ENCODE results near the gene HS1BP3. TPM values are rescaled to one million over a fixed set of nuclear protein-coding genes. Genes with fewer than 3 reads are reported as not detected.

HS1BP3 gene
- total and polyA plus RNA-seq, 7 experiments from 2014 or later: 12.0 to 19.0 (median 17.3) TPM

- Mint-ChIP-seq H3K9me3 (no peaks in the 10 kb centered on the region), H3K27me3 (no peaks in the 10 kb centered on the region), H3K36me3 (peaks cover 0 to 38% (median 14%) of the 10 kb centered on the region in 5 donors), H3K4me1 (no peaks in the 10 kb centered on the region), H3K27ac (peak overlapping the region in 1 of 9 donors; percentile 32), H3K4me3 (no peak overlapping the region)
- ChIA-PET CTCF (interaction anchor here (1.2 kb wide), 1 partner anchor 21 kb away, joined by 3 read pairs; no protein-coding TSS in a partner anchor), POLR2A (no interaction called here)
- Histone ChIP-seq H3K36me3 (ENCODE audit: control insufficient read depth in 2 of 3, insufficient read depth in 3 of 3, low read length in 3 of 3) (peaks cover 0 to 58% (median 4%) of the 10 kb centered on the region in 3 experiments), H3K4me3 (ENCODE audit: low read length) (no peak overlapping the region), H3K27ac (ENCODE audit: low read depth, low read length) (no peak overlapping the region), H3K27me3 (ENCODE audit: control insufficient read depth in 2 of 2, insufficient read depth in 2 of 2, low read length in 2 of 2) (no peaks in the 10 kb centered on the region), H3K9me3 (ENCODE audit: control insufficient read depth in 2 of 3, low read length in 3 of 3) (no peaks in the 10 kb centered on the region), H3K4me1 (ENCODE audit: control insufficient read depth in 2 of 2, insufficient read depth in 2 of 2, low read length in 2 of 2) (no peaks in the 10 kb centered on the region)
- no peak for ATAC-seq
- no peak for DNase-seq
- intact Hi-C loops (cut with micrococcal nuclease): no loop called here
These were observed 30.1 kb downstream of the HS1BP3 start for GRCh38 chr2:20620696-20621365.

GRCh38 chr2:20620271-20620681 lies 30.6 kb downstream of the HS1BP3 start:
- Histone ChIP-seq H3K27ac (ENCODE audit: low read depth, low read length) (no peak overlapping the region), H3K27me3 (ENCODE audit: control insufficient read depth in 2 of 2, insufficient read depth in 2 of 2, low read length in 2 of 2) (no peaks in the 10 kb centered on the region), H3K36me3 (ENCODE audit: control insufficient read depth in 2 of 3, insufficient read depth in 3 of 3, low read length in 3 of 3) (peaks cover 0 to 58% (median 4%) of the 10 kb centered on the region in 3 experiments), H3K4me3 (ENCODE audit: low read length) (no peak overlapping the region), H3K9me3 (ENCODE audit: control insufficient read depth in 2 of 3, low read length in 3 of 3) (no peaks in the 10 kb centered on the region), H3K4me1 (ENCODE audit: control insufficient read depth in 2 of 2, insufficient read depth in 2 of 2, low read length in 2 of 2) (no peaks in the 10 kb centered on the region)
- DNase-seq (no peak), ATAC-seq (no peak)
- ChIA-PET POLR2A (no interaction called here), CTCF (no interaction called here)
- H3K27me3 Mint-ChIP-seq: no peaks in the 10 kb centered on the region
- no peak overlapping the region for H3K27ac Mint-ChIP-seq
- H3K4me1 Mint-ChIP-seq: no peaks in the 10 kb centered on the region
- intact Hi-C loops (cut with micrococcal nuclease): no loop called here
- peaks cover 0 to 37% (median 14%) of the 10 kb centered on the region in 5 donors for H3K36me3 Mint-ChIP-seq
- H3K4me3 Mint-ChIP-seq: no peak overlapping the region
- H3K9me3 Mint-ChIP-seq: no peaks in the 10 kb centered on the region

GRCh38 chr2:20619624-20620024 lies 31.3 kb downstream of the HS1BP3 start:
- Mint-ChIP-seq H3K27ac (no peak overlapping the region), H3K9me3 (no peaks in the 10 kb centered on the region), H3K36me3 (peaks cover 0 to 37% (median 14%) of the 10 kb centered on the region in 5 donors), H3K4me1 (no peaks in the 10 kb centered on the region), H3K27me3 (no peaks in the 10 kb centered on the region), H3K4me3 (no peak overlapping the region)
- Histone ChIP-seq H3K36me3 (ENCODE audit: control insufficient read depth in 2 of 3, insufficient read depth in 3 of 3, low read length in 3 of 3) (peaks cover 0 to 54% (median 4%) of the 10 kb centered on the region in 3 experiments), H3K4me1 (ENCODE audit: control insufficient read depth in 2 of 2, insufficient read depth in 2 of 2, low read length in 2 of 2) (no peaks in the 10 kb centered on the region), H3K9me3 (ENCODE audit: control insufficient read depth in 2 of 3, low read length in 3 of 3) (no peaks in the 10 kb centered on the region), H3K27me3 (ENCODE audit: control insufficient read depth in 2 of 2, insufficient read depth in 2 of 2, low read length in 2 of 2) (no peaks in the 10 kb centered on the region), H3K4me3 (ENCODE audit: low read length) (no peak overlapping the region), H3K27ac (ENCODE audit: low read depth, low read length) (no peak overlapping the region)
- ChIA-PET CTCF (no interaction called here), POLR2A (no interaction called here)
- ATAC-seq (no peak), DNase-seq (no peak)
- intact Hi-C loops (cut with micrococcal nuclease): no loop called here

- no peak for ATAC-seq
- no peaks in the 10 kb centered on the region for H3K4me1 ChIP-seq (ENCODE audit: control insufficient read depth in 2 of 2, insufficient read depth in 2 of 2, low read length in 2 of 2)
- ChIA-PET POLR2A (no interaction called here), CTCF (no interaction called here)
- Mint-ChIP-seq H3K9me3 (no peaks in the 10 kb centered on the region), H3K4me3 (no peak overlapping the region), H3K36me3 (peaks cover 0 to 32% (median 14%) of the 10 kb centered on the region in 5 donors), H3K4me1 (no peaks in the 10 kb centered on the region), H3K27me3 (no peaks in the 10 kb centered on the region), H3K27ac (no peak overlapping the region)
- DNase-seq: no peak
- intact Hi-C loops (cut with micrococcal nuclease): no loop called here
- no peaks in the 10 kb centered on the region for H3K9me3 ChIP-seq (ENCODE audit: control insufficient read depth in 2 of 3, low read length in 3 of 3)
- H3K4me3 ChIP-seq (ENCODE audit: low read length): no peak overlapping the region
- no peak overlapping the region for H3K27ac ChIP-seq (ENCODE audit: low read depth, low read length)
- H3K36me3 ChIP-seq (ENCODE audit: control insufficient read depth in 2 of 3, insufficient read depth in 3 of 3, low read length in 3 of 3): peaks cover 0 to 47% (median 4%) of the 10 kb centered on the region in 3 experiments
- H3K27me3 ChIP-seq (ENCODE audit: control insufficient read depth in 2 of 2, insufficient read depth in 2 of 2, low read length in 2 of 2): no peaks in the 10 kb centered on the region
These were observed 31.9 kb downstream of the HS1BP3 start for GRCh38 chr2:20618886-20619521.

GRCh38 chr2:20618468-20618885 lies 32.4 kb downstream of the HS1BP3 start:
- CTCF ChIA-PET: no interaction called here
- H3K36me3 ChIP-seq (ENCODE audit: control insufficient read depth in 2 of 3, insufficient read depth in 3 of 3, low read length in 3 of 3): peaks cover 0 to 42% (median 4%) of the 10 kb centered on the region in 3 experiments
- intact Hi-C loops (cut with micrococcal nuclease): no loop called here
- H3K36me3 Mint-ChIP-seq: peaks cover 0 to 32% (median 14%) of the 10 kb centered on the region in 5 donors
- H3K27me3 ChIP-seq (ENCODE audit: control insufficient read depth in 2 of 2, insufficient read depth in 2 of 2, low read length in 2 of 2): no peaks in the 10 kb centered on the region
- no peaks in the 10 kb centered on the region for H3K9me3 ChIP-seq (ENCODE audit: control insufficient read depth in 2 of 3, low read length in 3 of 3)
- H3K27ac Mint-ChIP-seq: no peak overlapping the region
- no peaks in the 10 kb centered on the region for H3K4me1 ChIP-seq (ENCODE audit: control insufficient read depth in 2 of 2, insufficient read depth in 2 of 2, low read length in 2 of 2)
- DNase-seq (no peak), ATAC-seq (peak; percentile 26)
- no peaks in the 10 kb centered on the region for H3K27me3 Mint-ChIP-seq
- no peak overlapping the region for H3K4me3 Mint-ChIP-seq
- no peak overlapping the region for H3K27ac ChIP-seq (ENCODE audit: low read depth, low read length)
- H3K9me3 Mint-ChIP-seq: no peaks in the 10 kb centered on the region
- no peak overlapping the region for H3K4me3 ChIP-seq (ENCODE audit: low read length)
- no peaks in the 10 kb centered on the region for H3K4me1 Mint-ChIP-seq
- POLR2A ChIA-PET: no interaction called here

GRCh38 chr2:20617892-20618467 lies 32.9 kb downstream of the HS1BP3 start:
- Histone ChIP-seq H3K36me3 (ENCODE audit: control insufficient read depth in 2 of 3, insufficient read depth in 3 of 3, low read length in 3 of 3) (peaks cover 0 to 37% (median 4%) of the 10 kb centered on the region in 3 experiments), H3K27ac (ENCODE audit: low read depth, low read length) (no peak overlapping the region), H3K4me3 (ENCODE audit: low read length) (no peak overlapping the region), H3K4me1 (ENCODE audit: control insufficient read depth in 2 of 2, insufficient read depth in 2 of 2, low read length in 2 of 2) (no peaks in the 10 kb centered on the region), H3K9me3 (ENCODE audit: control insufficient read depth in 2 of 3, low read length in 3 of 3) (no peaks in the 10 kb centered on the region), H3K27me3 (ENCODE audit: control insufficient read depth in 2 of 2, insufficient read depth in 2 of 2, low read length in 2 of 2) (no peaks in the 10 kb centered on the region)
- H3K9me3 Mint-ChIP-seq: no peaks in the 10 kb centered on the region
- CTCF ChIA-PET: no interaction called here
- H3K36me3 Mint-ChIP-seq: peaks cover 0 to 30% (median 14%) of the 10 kb centered on the region in 5 donors
- DNase-seq (no peak), ATAC-seq (peak; percentile 70)
- no peaks in the 10 kb centered on the region for H3K4me1 Mint-ChIP-seq
- POLR2A ChIA-PET: no interaction called here
- intact Hi-C loops (cut with micrococcal nuclease): no loop called here
- H3K27me3 Mint-ChIP-seq: no peaks in the 10 kb centered on the region
- no peak overlapping the region for H3K27ac Mint-ChIP-seq
- no peak overlapping the region for H3K4me3 Mint-ChIP-seq
